GM21423 (cell line): ENCODE results near the gene KLF11.
"Not testable (repeated sequence)": the region's sequence is repeated elsewhere in the genome, so short reads cannot be mapped to it uniquely, and the experiment has no call there.

Experiments used
- ATAC-seq: cut with Tn5 transposase; IDR thresholded peaks from one replicate; pipeline ENCODE4 v1.9.1; 2021; ENCODE audit warnings: mild to moderate bottlenecking, moderate library complexity; ENCODE audit not compliant: unreplicated experiment

Gene KLF11

GRCh38 chr2:10022966-10023662, 20.2 kb upstream of the KLF11 start:
- no peak for ATAC-seq

DNA sequence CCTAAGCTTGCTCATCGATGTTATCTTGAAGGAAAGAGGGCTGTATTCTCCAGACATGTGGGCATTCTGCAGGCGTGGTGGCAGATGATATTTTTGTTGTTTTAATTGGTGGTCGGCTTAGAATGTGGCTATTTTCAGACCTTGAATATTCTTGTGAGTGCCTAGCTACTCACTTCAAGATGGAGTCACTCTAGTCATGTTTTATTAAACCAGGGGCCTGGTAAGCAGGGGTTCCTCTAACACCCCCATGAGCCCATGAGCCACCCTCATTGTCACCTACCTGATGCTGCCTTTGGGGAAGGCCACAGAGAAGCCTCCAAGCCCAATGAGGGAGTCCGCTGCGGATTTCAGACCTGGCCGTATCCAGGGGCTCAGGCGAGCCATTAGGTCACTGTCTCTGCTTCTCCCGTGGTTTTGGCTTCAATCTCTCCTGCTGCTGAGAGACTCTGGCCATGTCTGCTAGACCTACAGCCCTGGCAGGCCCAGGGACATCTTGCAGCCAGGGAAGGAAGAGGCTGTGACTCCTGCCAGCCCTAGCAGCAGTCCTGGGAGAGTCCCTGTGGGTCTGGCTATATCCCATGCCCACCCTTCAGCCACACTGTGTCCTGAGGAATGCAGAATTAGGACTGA, 16.3 kb upstream of the KLF11 start:
- no peak for ATAC-seq

DNA sequence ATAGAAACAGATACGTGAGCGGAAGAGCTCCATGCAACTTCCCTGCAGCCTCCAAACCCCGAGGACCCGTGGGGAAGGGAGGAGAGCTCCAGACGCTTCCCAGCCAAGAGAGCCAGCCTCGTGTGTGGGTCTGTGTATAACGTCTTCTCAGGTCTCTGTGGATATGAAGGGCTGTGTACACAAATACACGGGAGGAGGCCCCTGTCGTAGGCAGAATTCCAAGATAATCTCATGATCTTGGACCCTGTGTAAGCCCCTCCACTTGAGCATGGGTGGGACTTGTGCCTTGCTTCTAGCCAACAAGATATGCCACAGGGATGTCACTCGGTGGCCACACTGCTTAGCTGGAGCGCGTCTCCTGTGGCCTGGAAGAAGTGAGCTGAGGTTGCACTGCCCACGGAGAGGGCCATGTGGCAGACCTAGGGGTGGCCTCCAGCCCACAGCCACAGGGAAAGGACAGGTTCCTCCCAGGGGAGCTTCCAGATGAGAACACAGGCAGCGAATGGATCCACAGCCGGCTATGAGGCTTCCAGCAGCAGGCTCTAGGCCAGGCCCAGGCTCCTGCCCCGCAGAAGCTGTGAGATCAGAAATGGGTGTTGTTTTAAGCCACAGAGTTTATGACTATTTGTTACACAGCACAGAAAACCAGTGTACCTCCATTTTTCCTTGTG, 15.6 kb upstream of the KLF11 start:
- no peak for ATAC-seq

DNA sequence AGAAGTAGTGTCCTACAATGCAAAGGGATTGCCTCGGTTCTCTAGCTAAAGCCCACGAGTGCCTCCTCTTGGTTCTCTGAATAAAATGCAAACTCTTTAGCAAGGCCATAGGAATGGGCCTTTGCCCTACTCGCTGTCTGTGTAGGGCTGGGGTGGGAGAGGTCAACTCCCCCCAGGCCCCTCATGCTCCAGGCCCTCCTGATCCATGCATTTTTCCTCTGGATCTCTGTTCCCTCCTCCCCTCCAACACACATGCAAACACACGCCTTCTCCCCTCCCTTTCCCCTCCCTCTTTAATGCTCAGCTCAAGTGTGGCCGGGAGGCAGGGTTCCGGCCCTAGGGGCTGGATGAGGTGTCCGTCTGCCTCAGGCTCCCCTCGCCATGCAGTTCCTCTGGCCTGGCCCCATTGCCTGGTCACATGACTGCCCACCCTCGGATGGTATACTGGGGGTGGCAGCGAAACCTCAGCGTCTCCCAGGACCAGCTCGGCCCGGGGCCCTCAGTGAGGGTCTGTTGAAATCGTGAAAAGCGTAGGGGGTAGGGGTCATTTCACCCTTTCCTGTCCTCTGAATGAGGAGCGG, 14.9 kb upstream of the KLF11 start:
- no peak for ATAC-seq

DNA sequence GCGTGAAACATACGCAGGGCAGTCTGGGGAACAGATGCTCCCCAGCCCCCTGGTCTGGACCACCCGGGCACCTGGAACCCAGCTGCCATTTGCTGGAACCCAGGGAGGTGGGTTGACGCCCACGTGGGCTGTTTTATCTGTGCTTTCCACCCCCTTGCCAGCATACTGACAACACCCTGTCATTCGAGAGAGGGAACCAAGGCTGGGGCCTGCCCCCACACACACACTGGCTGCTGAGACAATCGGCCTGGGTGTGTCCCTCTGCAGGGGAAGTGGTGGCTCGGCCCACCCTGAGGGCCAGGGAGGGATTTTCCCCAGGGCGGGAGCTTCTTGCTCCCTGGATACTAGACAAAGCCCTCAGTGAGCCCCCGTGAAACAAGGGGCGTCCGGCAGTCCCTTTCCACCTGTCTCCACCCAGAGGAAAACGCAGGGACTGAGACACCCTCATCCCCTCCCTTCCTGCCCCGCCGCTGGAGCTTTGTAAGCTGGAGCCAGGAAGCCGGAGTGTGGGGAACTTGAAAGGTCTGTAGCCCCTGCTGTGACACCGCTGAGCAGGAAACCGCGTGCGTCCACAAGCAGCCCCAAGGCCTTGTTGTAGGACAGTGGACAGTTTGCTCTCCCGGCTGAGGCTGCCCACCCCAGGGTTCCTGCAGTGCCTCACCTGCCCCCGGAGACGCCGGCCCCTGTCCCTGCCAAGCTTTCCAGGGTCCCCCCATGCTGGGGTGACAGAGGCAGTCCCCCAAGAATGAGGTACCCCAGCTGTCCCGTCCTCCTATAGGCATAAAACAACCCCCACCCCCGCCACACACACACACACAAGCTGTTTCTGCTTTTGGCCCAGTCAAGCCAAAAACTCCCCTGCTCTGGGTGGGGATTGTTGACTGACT, 14.1 kb upstream of the KLF11 start:
- ATAC-seq = no peak

GRCh38 chr2:10029875-10030223, 13.5 kb upstream of the KLF11 start:
- ATAC-seq = no peak

- ATAC-seq = no peak
Observed at GRCh38 chr2:10030311-10030736, 13.0 kb upstream of the KLF11 start.

- not testable (repeated sequence) for ATAC-seq
Observed at GRCh38 chr2:10030798-10031197, 12.6 kb upstream of the KLF11 start.

GRCh38 chr2:10031886-10032745, 11.2 kb upstream of the KLF11 start:
- ATAC-seq = no peak

GRCh38 chr2:10032746-10033105, 10.6 kb upstream of the KLF11 start:
- no peak for ATAC-seq

GRCh38 chr2:10033251-10034006, 9.9 kb upstream of the KLF11 start:
- no peak for ATAC-seq

DNA sequence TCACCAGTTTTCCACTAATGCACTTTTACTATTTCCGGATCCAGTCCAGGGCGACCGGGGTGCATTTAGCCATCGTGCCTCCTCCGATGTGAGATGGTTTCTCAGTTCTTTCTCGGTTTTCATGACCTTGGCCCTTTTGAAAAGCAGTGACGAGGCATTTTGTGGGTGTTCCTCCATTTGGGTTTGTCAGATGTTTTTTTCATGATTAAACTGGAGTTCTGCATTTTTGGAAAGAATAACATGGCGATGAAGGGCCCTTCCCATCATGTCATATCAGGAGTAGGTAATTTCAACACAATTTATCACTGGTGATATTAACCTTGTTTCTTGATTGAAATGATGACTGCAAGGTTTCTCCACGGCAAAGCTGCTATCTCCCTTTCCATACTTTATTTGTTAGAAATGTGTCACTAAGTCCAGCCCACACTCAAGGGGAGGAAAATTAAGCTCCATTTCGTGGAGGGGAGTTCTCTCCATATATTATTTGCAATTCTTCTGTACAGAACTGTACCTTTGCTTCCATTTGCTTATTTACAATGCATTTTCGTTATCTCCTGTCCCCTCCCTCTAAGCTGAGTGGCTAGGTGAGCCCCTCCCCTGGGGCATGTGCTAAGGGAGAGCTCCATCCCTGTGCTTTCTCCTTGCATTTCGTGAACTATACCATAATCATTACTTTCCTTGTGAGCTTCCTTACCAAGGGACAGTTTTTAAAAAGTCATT, 8.9 kb upstream of the KLF11 start:
- ATAC-seq = no peak

GRCh38 chr2:10035053-10035422, 8.3 kb upstream of the KLF11 start:
- no peak for ATAC-seq

- no peak for ATAC-seq
Observed at GRCh38 chr2:10035633-10036032, 7.7 kb upstream of the KLF11 start.

DNA sequence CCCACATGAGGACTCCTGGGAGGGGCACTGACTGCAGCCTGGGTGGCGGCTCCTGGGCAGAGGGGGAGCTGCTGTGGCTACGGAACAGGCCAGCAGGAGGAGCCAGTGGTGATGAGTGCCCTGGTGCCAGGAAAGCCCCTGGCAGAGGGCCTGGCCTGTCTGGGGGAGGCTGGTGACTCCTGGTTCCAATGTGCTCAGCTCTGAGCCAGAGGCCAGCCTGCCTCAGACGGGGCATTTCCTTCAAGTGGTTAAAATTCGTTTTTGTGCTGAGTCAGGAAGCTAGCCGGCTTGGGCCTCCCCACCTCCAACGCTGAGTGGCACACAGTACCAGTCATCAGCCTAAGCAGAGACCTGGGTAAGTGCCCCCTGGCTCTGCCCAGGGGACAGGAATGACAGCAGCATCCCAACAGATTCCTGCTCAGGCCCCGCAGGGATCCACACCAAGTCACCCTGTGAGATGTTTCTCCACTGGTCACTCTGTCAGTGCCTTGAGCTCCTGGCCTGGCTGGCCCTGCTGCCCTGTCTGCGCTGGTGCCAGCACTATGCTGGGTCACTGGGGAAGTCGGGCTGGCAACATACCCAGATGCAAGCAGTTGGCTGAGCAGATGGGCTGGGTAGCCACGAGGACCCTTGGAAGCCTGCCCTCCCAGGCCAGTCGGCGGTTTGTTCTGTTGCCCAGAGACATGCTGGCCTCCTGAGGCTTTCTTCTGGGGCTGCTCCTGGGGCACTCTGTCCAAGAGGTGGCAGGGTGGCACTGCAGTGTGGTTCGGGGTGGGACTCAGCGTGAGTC, 7.1 kb upstream of the KLF11 start:
- ATAC-seq = no peak

DNA sequence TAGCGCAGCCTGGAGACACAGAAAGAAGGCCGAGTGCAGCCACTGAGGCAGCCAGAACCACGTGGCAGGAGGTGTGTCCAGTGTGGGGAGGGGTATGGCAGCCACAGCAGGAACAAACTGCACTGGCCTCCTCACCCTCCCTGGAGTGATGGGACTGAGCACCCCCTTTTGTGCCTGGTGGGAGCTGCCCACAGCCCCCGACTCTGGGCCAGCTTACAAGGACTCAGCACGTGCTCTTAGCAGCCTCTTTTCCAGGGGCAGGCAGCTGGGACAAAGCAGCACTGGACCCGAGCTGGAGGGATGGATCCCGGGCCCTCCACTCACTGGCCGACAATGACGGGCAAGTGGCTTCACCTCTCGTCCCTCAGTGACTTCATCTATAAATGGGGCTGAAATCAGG, 5.2 kb upstream of the KLF11 start:
- no peak for ATAC-seq

- ATAC-seq = no peak
Observed at GRCh38 chr2:10038716-10039115, 4.6 kb upstream of the KLF11 start.
